ENCODE results near the gene RABGAP1L. TPM values are rescaled to one million over a fixed set of nuclear protein-coding genes. Genes with fewer than 3 reads are reported as not detected.

RABGAP1L gene
- total RNA-seq, 2 donors from 2014 or later, result 148 to 174 TPM

GRCh38 chr1:174448531-174448883 lies 289.2 kb downstream of the RABGAP1L start:
- H3K27ac ChIP-seq, result no peak overlapping the region

GRCh38 chr1:174448974-174449373 lies 289.7 kb downstream of the RABGAP1L start:
- Histone ChIP-seq H3K4me1 (peaks cover 0 to 24% of the 10 kb centered on the region in 2 donors), H3K27me3 (no peaks in the 10 kb centered on the region), H3K4me3 (no peak overlapping the region), H3K27ac (no peak overlapping the region), H3K36me3 (no peaks in the 10 kb centered on the region), H3K9me3 (no peaks in the 10 kb centered on the region)
- DNase-seq (ENCODE audit: low spot score), result no peak
- TF ChIP-seq CTCF (IDR thresholded peaks at IDR 0.05), result no peak

More at GRCh38 chr1:174448531-174448883, 289.2 kb downstream of the RABGAP1L start:
- DNase-seq (ENCODE audit: low spot score), result no peak
- Histone ChIP-seq H3K27me3 (no peaks in the 10 kb centered on the region), H3K9me3 (peaks cover 0 to 4% of the 10 kb centered on the region in 2 donors), H3K36me3 (no peaks in the 10 kb centered on the region), H3K4me3 (no peak overlapping the region), H3K4me1 (peaks cover 0 to 24% of the 10 kb centered on the region in 2 donors)
- no peak for TF ChIP-seq CTCF (IDR thresholded peaks at IDR 0.05)

GRCh38 chr1:174451408-174451807 lies 292.1 kb downstream of the RABGAP1L start:
- Histone ChIP-seq H3K4me1 (peaks cover 0 to 18% of the 10 kb centered on the region in 2 donors), H3K4me3 (no peak overlapping the region), H3K27ac (no peak overlapping the region), H3K36me3 (no peaks in the 10 kb centered on the region), H3K9me3 (no peaks in the 10 kb centered on the region), H3K27me3 (no peaks in the 10 kb centered on the region)
- no peak for DNase-seq (ENCODE audit: low spot score)
- TF ChIP-seq CTCF (IDR thresholded peaks at IDR 0.05), result no peak

GRCh38 chr1:174465855-174466254 lies 306.5 kb downstream of the RABGAP1L start:
- DNase-seq (ENCODE audit: low spot score), result no peak
- Histone ChIP-seq H3K4me1 (peaks cover 0 to 5% of the 10 kb centered on the region in 2 donors), H3K36me3 (no peaks in the 10 kb centered on the region), H3K27ac (no peak overlapping the region), H3K9me3 (no peaks in the 10 kb centered on the region), H3K4me3 (no peak overlapping the region), H3K27me3 (no peaks in the 10 kb centered on the region)
- TF ChIP-seq CTCF (IDR thresholded peaks at IDR 0.05), result no peak

- H3K4me3 ChIP-seq, result no peak overlapping the region
- no peaks in the 10 kb centered on the region for H3K36me3 ChIP-seq
- no peaks in the 10 kb centered on the region for H3K9me3 ChIP-seq
- H3K27ac ChIP-seq, result no peak overlapping the region
- H3K4me1 ChIP-seq, result peaks cover 0 to 5% of the 10 kb centered on the region in 2 donors
- TF ChIP-seq CTCF (IDR thresholded peaks at IDR 0.05), result no peak
- no peak for DNase-seq (ENCODE audit: low spot score)
- H3K27me3 ChIP-seq, result no peaks in the 10 kb centered on the region
Measured at GRCh38 chr1:174466607-174467006, 307.3 kb downstream of the RABGAP1L start.

- H3K36me3 ChIP-seq, result no peaks in the 10 kb centered on the region
- no peak for TF ChIP-seq CTCF (IDR thresholded peaks at IDR 0.05)
- no peaks in the 10 kb centered on the region for H3K9me3 ChIP-seq
- no peak for DNase-seq (ENCODE audit: low spot score)
- no peak overlapping the region for H3K4me3 ChIP-seq
- H3K27me3 ChIP-seq, result no peaks in the 10 kb centered on the region
- H3K4me1 ChIP-seq, result peaks cover 0 to 8% of the 10 kb centered on the region in 2 donors
- H3K27ac ChIP-seq, result no peak overlapping the region
Measured at GRCh38 chr1:174469052-174469451, 309.7 kb downstream of the RABGAP1L start.
